ENCODE measurements around the gene FBXL15.

Gene FBXL15

GRCh38 chr10:102458656-102459055 is 38.0 kb downstream of the FBXL15 start:
- DNase-seq (ENCODE audit: low read depth), result no peak
- TF ChIP-seq CTCF (conservative IDR thresholded peaks at IDR 0.05; ENCODE audit: low read length), result no peak
- H3K4me3 ChIP-seq (ENCODE audit: low read length), result no peak overlapping the region

GRCh38 chr10:102460836-102461186 is 40.2 kb downstream of the FBXL15 start:
- peak overlapping the region; percentile 63 for H3K4me3 ChIP-seq (ENCODE audit: low read length)
- DNase-seq (ENCODE audit: low read depth), result no peak
- TF ChIP-seq CTCF (conservative IDR thresholded peaks at IDR 0.05; ENCODE audit: low read length), result no peak

GRCh38 chr10:102461187-102462054 is 40.8 kb downstream of the FBXL15 start:
- peak; percentile 63 for DNase-seq (ENCODE audit: low read depth)

GRCh38 chr10:102462512-102463054 is 41.9 kb downstream of the FBXL15 start:
- no peak for TF ChIP-seq CTCF (conservative IDR thresholded peaks at IDR 0.05; ENCODE audit: low read length)
- no peak for DNase-seq (ENCODE audit: low read depth)
- no peak overlapping the region for H3K4me3 ChIP-seq (ENCODE audit: low read length)

More at GRCh38 chr10:102461187-102462054, 40.8 kb downstream of the FBXL15 start:
- no peak for TF ChIP-seq CTCF (conservative IDR thresholded peaks at IDR 0.05; ENCODE audit: low read length)
- peak overlapping the region; percentile 63 for H3K4me3 ChIP-seq (ENCODE audit: low read length)

- H3K4me3 ChIP-seq (ENCODE audit: low read length), result no peak overlapping the region
- DNase-seq (ENCODE audit: low read depth), result no peak
- TF ChIP-seq CTCF (conservative IDR thresholded peaks at IDR 0.05; ENCODE audit: low read length), result no peak
These were observed 43.3 kb downstream of the FBXL15 start for GRCh38 chr10:102463983-102464382.

- TF ChIP-seq CTCF (conservative IDR thresholded peaks at IDR 0.05; ENCODE audit: low read length), result no peak
- no peak overlapping the region for H3K4me3 ChIP-seq (ENCODE audit: low read length)
- DNase-seq (ENCODE audit: low read depth), result no peak
These were observed 44.8 kb downstream of the FBXL15 start for GRCh38 chr10:102465466-102465865.

- no peak overlapping the region for H3K4me3 ChIP-seq (ENCODE audit: low read length)
- DNase-seq (ENCODE audit: low read depth), result no peak
- no peak for TF ChIP-seq CTCF (conservative IDR thresholded peaks at IDR 0.05; ENCODE audit: low read length)
These were observed 46.7 kb downstream of the FBXL15 start for GRCh38 chr10:102467318-102467717.

Measured in AG10803 (cell line).